ENCODE data around the gene GALNT11. TPM values are rescaled to one million over a fixed set of nuclear protein-coding genes. Genes with fewer than 3 reads are reported as not detected.

The GALNT11 gene
- total RNA-seq (10 to 100 TPM; 11.2 to 20.6 (median 17.6) TPM), polyA plus RNA-seq (10 to 100 TPM; 13.6 to 20.3 (median 14.0) TPM)
- long read RNA-seq, donor 1, transcript GALNT11-205 (12 exons, 2,727 nt) = major isoform, 23 of 35 reads
- long read RNA-seq, donor 1, partial matches to known transcripts = 2 of 35 reads
- long read RNA-seq, donor 1, other reads (novel, unspliced or antisense) = 10 of 35 reads
- long read RNA-seq, donor 2, transcript GALNT11-205 (12 exons, 2,727 nt) = major isoform, 23 of 40 reads
- long read RNA-seq, donor 2, partial matches to known transcripts = 5 of 40 reads
- long read RNA-seq, donor 2, other reads (novel, unspliced or antisense) = 12 of 40 reads

- H3K36me3 ChIP-seq (ENCODE audit: insufficient read depth in 1 of 2, low read depth in 1 of 2) = peaks cover 2 to 15% of the 10 kb centered on the region in 2 donors
- H3K9me3 ChIP-seq = no peaks in the 10 kb centered on the region
- ATAC-seq = peak; percentile 98 to 99 (median 98)
- peak within 1 kb of the TSS; percentile 93 for H3K27ac ChIP-seq
- no peaks in the 10 kb centered on the region for H3K27me3 ChIP-seq (ENCODE audit: insufficient read depth in 3 of 3, low read length in 2 of 3)
- peaks cover 7% of the 10 kb centered on the region for H3K4me1 ChIP-seq
- DNase-seq = peak; percentile 91 to 93
- intact Hi-C loops (cut with DNase I) = no loop called here
- H3K4me3 ChIP-seq = peak within 1 kb of the TSS; percentile 97
- TF ChIP-seq CTCF (IDR thresholded peaks at IDR 0.05) = no peak
- WGBS, 3 donors = 4 to 7% (median 6%) methylated on average over 48 to 84 of the region's 84 CpGs
Observed at GRCh38 chr7:152025077-152025936, at the start of gene GALNT11. GALNT11 (plus strand) TSS chr7:152025674; CDS start chr7:152094228, 68,554 bp downstream.

GRCh38 chr7:151978616-151979015 lies 46.9 kb upstream of the GALNT11 start:
- H3K9me3 ChIP-seq = no peaks in the 10 kb centered on the region
- no peak for TF ChIP-seq CTCF (IDR thresholded peaks at IDR 0.05)
- no peaks in the 10 kb centered on the region for H3K4me1 ChIP-seq
- intact Hi-C loops (cut with DNase I) = no loop called here
- DNase-seq (no peak), ATAC-seq (no peak)
- H3K27me3 ChIP-seq (ENCODE audit: insufficient read depth in 3 of 3, low read length in 2 of 3) = no peaks in the 10 kb centered on the region
- no peak overlapping the region for H3K4me3 ChIP-seq
- no peaks in the 10 kb centered on the region for H3K36me3 ChIP-seq (ENCODE audit: insufficient read depth in 1 of 2, low read depth in 1 of 2)
- H3K27ac ChIP-seq = no peak overlapping the region
- 54 to 74% (median 69%) methylated on average over 4 of the region's 4 CpGs for WGBS, 3 donors

GRCh38 chr7:151981223-151981622 lies 44.3 kb upstream of the GALNT11 start:
- intact Hi-C loops (cut with DNase I) = no loop called here
- Histone ChIP-seq H3K9me3 (no peaks in the 10 kb centered on the region), H3K4me1 (no peaks in the 10 kb centered on the region), H3K36me3 (ENCODE audit: insufficient read depth in 1 of 2, low read depth in 1 of 2) (no peaks in the 10 kb centered on the region), H3K27ac (no peak overlapping the region), H3K4me3 (no peak overlapping the region), H3K27me3 (ENCODE audit: insufficient read depth in 3 of 3, low read length in 2 of 3) (no peaks in the 10 kb centered on the region)
- DNase-seq = no peak
- ATAC-seq = no peak
- WGBS, 3 donors = 79 to 82% (median 81%) methylated on average over 3 of the region's 3 CpGs
- TF ChIP-seq CTCF (IDR thresholded peaks at IDR 0.05) = no peak

GRCh38 chr7:151982806-151983205 lies 42.7 kb upstream of the GALNT11 start:
- 73 to 77% (median 77%) methylated on average over 5 of the region's 5 CpGs for WGBS, 3 donors
- DNase-seq = no peak
- Histone ChIP-seq H3K36me3 (ENCODE audit: insufficient read depth in 1 of 2, low read depth in 1 of 2) (no peaks in the 10 kb centered on the region), H3K9me3 (no peaks in the 10 kb centered on the region), H3K27me3 (ENCODE audit: insufficient read depth in 3 of 3, low read length in 2 of 3) (no peaks in the 10 kb centered on the region), H3K4me1 (no peaks in the 10 kb centered on the region), H3K27ac (no peak overlapping the region), H3K4me3 (no peak overlapping the region)
- intact Hi-C loops (cut with DNase I) = no loop called here
- TF ChIP-seq CTCF (IDR thresholded peaks at IDR 0.05) = no peak
- ATAC-seq = no peak
